Heart right ventricle (tissue), 16 donors: ENCODE data around the gene TUBA1A. TPM values are rescaled to one million over a fixed set of nuclear protein-coding genes. Genes with fewer than 3 reads are reported as not detected.
"Not testable (repeated sequence)": the region's sequence is repeated elsewhere in the genome, so short reads cannot be mapped to it uniquely, and the experiment has no call there.

ENCODE experiments used
- ATAC-seq, 8 donors: fragments of 200-7000 bp; cut with Tn5 transposase; one replicate each; pipeline ENCODE4 v1.9.1; 2020; ENCODE audit warnings: mild to moderate bottlenecking in 8 of 8, moderate library complexity in 8 of 8, moderate number of reproducible peaks in 1 of 8
- DNase-seq, 2 donors: peaks; one replicate each; pipeline ENCODE4 v3.0.0-alpha.2; 2020
- H3K27ac ChIP-seq, 10 donors: fragments of 200-600 bp; sonication (generic) in 2 of 10; one replicate each; pipeline versions ENCODE4 v1.5.0 to v1.8.0; 2020 to 2022; ENCODE audit warnings: mild to moderate bottlenecking in 3 of 10
- H3K27me3 ChIP-seq, 7 donors: fragments of 200-600 bp; one replicate each; pipeline ENCODE4 v1.8.0; 2021 to 2022; ENCODE audit warnings: mild to moderate bottlenecking in 2 of 7
- H3K36me3 ChIP-seq, 9 donors: fragments of 200-600 bp; sonication (generic) in 1 of 9; one replicate each; pipeline versions ENCODE4 v1.5.0 to v1.8.0; 2020 to 2022; ENCODE audit warnings: mild to moderate bottlenecking in 2 of 9
- H3K4me1 ChIP-seq, 9 donors: fragments of 200-600 bp; sonication (generic) in 1 of 9; one replicate each; pipeline versions ENCODE4 v1.5.0 to v1.8.0; 2020 to 2022; ENCODE audit warnings: mild to moderate bottlenecking in 4 of 9
- H3K4me3 ChIP-seq, 10 donors: fragments of 200-600 bp; sonication (generic) in 2 of 10; one replicate each; pipeline versions ENCODE4 v1.5.0 to v1.8.0; 2020 to 2022; ENCODE audit warnings: mild to moderate bottlenecking in 7 of 10, moderate library complexity in 2 of 10
- H3K9me3 ChIP-seq, 11 donors: fragments of 200-600 bp in 10 of 11; sonication (generic) in 2 of 11; one replicate each; pipeline versions ENCODE4 v1.5.0 to v1.8.0; 2013 to 2022; ENCODE audit warnings: mild to moderate bottlenecking in 2 of 11, control low read depth in 1 of 11, moderate library complexity in 1 of 11
- CTCF ChIP-seq, 9 donors: fragments of 200-600 bp; sonication (generic) in 2 of 9; IDR thresholded peaks; one replicate each; pipeline versions ENCODE4 v1.5.0 to v1.8.0; 2021 to 2022; ENCODE audit warnings: antibody characterized with exemption in 9 of 9, mild to moderate bottlenecking in 5 of 9, moderate library complexity in 1 of 9
- WGBS, 2 donors: extraction: QIAGEN DNeasy Blood & Tissue Kit; methylation state at CpG; one replicate each; pipeline ENCODE4 v1.1.7; 2013; ENCODE audit warnings: inconsistent platforms in 1 of 2; 5-methylcytosine and 5-hydroxymethylcytosine counted together
- intact Hi-C, 10 donors: fragments of 100-400 bp; cut with DNase I; formaldehyde crosslinking; loops; one replicate each; pipeline versions ENCODE4 v1.11.1 to v1.14.2; 2022
- polyA plus RNA-seq, 2 donors: library from polyadenylated mRNA; stranded (reverse); fragments of 200-250 nt; gene quantifications; one replicate each; pipeline ENCODE4 v1.2.3, GENCODE V29; 2013
- total RNA-seq, 10 donors: library from RNA; stranded (reverse); fragmentation: NEBNext Ultra II Directional in 3 of 10; extraction: Animal tissue kit (Norgen Biotek cat#: 25700) in 3 of 10; gene quantifications; one replicate each; pipeline versions ENCODE4 v1.2.1 to v1.2.4, GENCODE V29; 2021 to 2023
- donor health status: Arrhythmogenic right ventricular cardiomyopathy.
- donor health status: ischemic (EF 13 %, LVEDD 7.1; RV severe dilation, severe dysfunction).
- donor health status: healthy with polysubstance abuse.
- donor health status: DM: no; HTN: yes; CAD: no.
- donor health status: DM: no; HTN: no; CAD: no.
- donor health status: ischemic (EF 25% LVEDD 6.9; RV normal size, moderate dysfunction).
- donor health status: ischemic (EF 25% LVEDD 5.7; RV mildly dilated, moderate dysfunction).
- donor health status: healthy.
- donor health status: DM: yes; HTN: yes; CAD: no.
- donor health status: Ischemic cardiomyopathy.
- donor health status: ischemic (EF 35%, LVEDD 5.7; RV mildly dilated, moderate dysfunction).
- donor health status: nonischemic (EF 11% LVEDD 7.7; RV severe dilation, severe dysfunction).
- donor health status: DM: yes; HTN: yes; CAD: no.
- donor health status: PGD.
- donor health status: ischemic (EF 29% LVEDD 5.4; RV normal size, mild dysfunction).
- donor health status: nonischemic (EF 23%, LVEDD 6.1; RV moderate dilation, normal function).

Gene TUBA1A
- total and polyA plus RNA-seq, 12 donors = 45.2 to 287 (median 134) TPM

- ATAC-seq = no peak
- H3K4me1 ChIP-seq = peaks cover 6 to 18% (median 12%) of the 10 kb centered on the region in 9 donors
- no peaks in the 10 kb centered on the region for H3K27me3 ChIP-seq
Measured at GRCh38 chr12:49212572-49212971, 23.7 kb upstream of the TUBA1A start.

GRCh38 chr12:49210703-49211102 lies 21.8 kb upstream of the TUBA1A start:
- H3K4me3 ChIP-seq, H3K36me3 ChIP-seq, H3K27me3 ChIP-seq, intact Hi-C loops, H3K27ac ChIP-seq, DNase-seq, ATAC-seq, H3K9me3 ChIP-seq: not testable (repeated sequence)
- WGBS, 2 donors = 95% methylated on average over 7 of the region's 7 CpGs
- peaks cover 6 to 18% (median 12%) of the 10 kb centered on the region in 9 donors for H3K4me1 ChIP-seq

More at GRCh38 chr12:49212572-49212971, 23.7 kb upstream of the TUBA1A start:
- 79 to 85% methylated on average over 9 of the region's 9 CpGs for WGBS, 2 donors
- DNase-seq = no peak
- intact Hi-C loops = no loop called here
- TF ChIP-seq CTCF (IDR thresholded peaks at IDR 0.05) = no peak
- Histone ChIP-seq H3K9me3 (no peaks in the 10 kb centered on the region), H3K4me3 (no peak overlapping the region), H3K36me3 (no peaks in the 10 kb centered on the region), H3K27ac (no peak overlapping the region)

- H3K4me1 ChIP-seq = no peaks in the 10 kb centered on the region
- no peaks in the 10 kb centered on the region for H3K27me3 ChIP-seq
- H3K27ac ChIP-seq = no peak overlapping the region
- no peak overlapping the region for H3K4me3 ChIP-seq
- WGBS, 2 donors = 84 to 88% methylated on average over 12 of the region's 12 CpGs
- no peak for TF ChIP-seq CTCF (IDR thresholded peaks at IDR 0.05)
- DNase-seq = no peak
- no peaks in the 10 kb centered on the region for H3K9me3 ChIP-seq
- no peak for ATAC-seq
- intact Hi-C loops = no loop called here
- no peaks in the 10 kb centered on the region for H3K36me3 ChIP-seq
Measured at GRCh38 chr12:49208676-49209075, 19.8 kb upstream of the TUBA1A start.

GRCh38 chr12:49208146-49208545 lies 19.3 kb upstream of the TUBA1A start:
- H3K36me3 ChIP-seq = no peaks in the 10 kb centered on the region
- H3K4me1 ChIP-seq = no peaks in the 10 kb centered on the region
- ATAC-seq = no peak
- TF ChIP-seq CTCF (IDR thresholded peaks at IDR 0.05) = no peak
- 83 to 93% methylated on average over 1 of the region's 1 CpG for WGBS, 2 donors
- no peak for DNase-seq
- H3K27me3 ChIP-seq = no peaks in the 10 kb centered on the region
- H3K27ac ChIP-seq = no peak overlapping the region
- intact Hi-C loops = no loop called here
- no peaks in the 10 kb centered on the region for H3K9me3 ChIP-seq
- H3K4me3 ChIP-seq = no peak overlapping the region

- no peak for ATAC-seq
- DNase-seq = no peak
- TF ChIP-seq CTCF (IDR thresholded peaks at IDR 0.05) = no peak
Measured at GRCh38 chr12:49206389-49206788, 17.5 kb upstream of the TUBA1A start.

More at GRCh38 chr12:49206389-49206788, 17.5 kb upstream of the TUBA1A start:
- Histone ChIP-seq H3K36me3 (no peaks in the 10 kb centered on the region), H3K4me3 (no peak overlapping the region), H3K27me3 (no peaks in the 10 kb centered on the region), H3K9me3 (no peaks in the 10 kb centered on the region), H3K27ac (no peak overlapping the region), H3K4me1 (peaks cover 4 to 12% (median 10%) of the 10 kb centered on the region in 9 donors)
- intact Hi-C loops = no loop called here
